ENCODE measurements around the gene PEF1.

PEF1 gene

DNA sequence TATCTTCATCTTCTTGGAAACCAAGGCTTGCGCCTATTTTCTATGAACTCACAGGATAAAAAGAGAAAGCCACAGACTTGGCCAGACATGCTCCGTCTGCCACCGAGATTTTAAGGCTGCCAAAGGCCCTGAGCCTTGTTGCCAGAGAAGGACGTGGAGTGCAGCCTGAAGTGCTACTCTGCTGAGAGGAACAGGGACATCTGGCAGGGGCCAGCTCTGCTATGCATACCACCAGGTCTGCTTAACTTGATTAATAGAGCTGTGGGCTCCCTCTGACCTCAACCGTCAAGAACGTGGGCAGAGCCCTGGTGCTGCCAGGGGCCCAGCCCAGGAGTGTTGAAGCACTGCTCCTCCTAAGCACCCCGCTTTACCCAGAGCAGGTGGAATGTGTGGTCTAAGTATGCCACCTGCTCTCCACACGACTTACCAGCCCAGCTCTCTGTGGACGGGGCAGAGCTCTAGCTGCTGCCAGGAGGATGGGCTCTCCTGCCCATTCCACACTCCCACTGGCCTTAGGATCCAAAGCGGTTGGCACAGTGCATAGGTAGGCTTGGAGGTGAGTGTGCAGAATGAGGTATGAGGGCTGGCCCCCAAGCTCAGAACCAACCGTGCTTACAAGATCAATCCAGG lies 16.6 kb downstream of the PEF1 start:
- peak; percentile 44 for DNase-seq (ENCODE audit: low read depth)

DNA sequence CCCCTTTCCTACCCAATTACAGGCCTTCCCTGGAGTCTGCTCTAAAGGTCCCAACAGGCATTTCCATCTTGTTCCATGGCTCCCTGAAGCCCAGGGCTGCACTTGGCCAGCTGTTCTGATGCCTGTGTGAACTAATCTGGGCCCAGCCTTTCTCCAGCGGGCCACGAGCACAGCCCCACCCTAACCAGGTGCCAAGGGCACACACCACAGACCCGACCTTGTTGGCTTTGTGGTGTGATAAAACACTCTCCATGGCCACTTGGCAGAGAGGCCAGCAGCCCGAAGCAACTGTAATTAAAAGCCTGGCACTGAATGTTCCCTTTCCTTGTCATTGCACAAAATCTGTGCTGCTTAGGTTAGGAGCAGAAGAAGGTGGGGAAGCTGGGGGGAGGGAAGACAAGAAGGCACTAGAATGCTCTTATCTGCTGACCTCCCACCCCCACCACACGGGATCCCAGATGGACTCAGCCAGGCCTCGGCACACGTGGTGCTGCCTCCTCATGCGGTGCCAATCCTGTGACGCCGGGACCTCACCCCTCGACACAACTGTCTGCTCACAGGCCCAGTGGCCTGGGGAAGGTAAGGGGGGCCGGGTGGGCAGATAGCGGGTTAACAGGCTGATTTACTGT lies 17.3 kb downstream of the PEF1 start:
- peak; percentile 48 for DNase-seq (ENCODE audit: low read depth)

- no peak for DNase-seq (ENCODE audit: low read depth)
Observed at GRCh38 chr1:31626223-31627207, 18.2 kb downstream of the PEF1 start.

DNA sequence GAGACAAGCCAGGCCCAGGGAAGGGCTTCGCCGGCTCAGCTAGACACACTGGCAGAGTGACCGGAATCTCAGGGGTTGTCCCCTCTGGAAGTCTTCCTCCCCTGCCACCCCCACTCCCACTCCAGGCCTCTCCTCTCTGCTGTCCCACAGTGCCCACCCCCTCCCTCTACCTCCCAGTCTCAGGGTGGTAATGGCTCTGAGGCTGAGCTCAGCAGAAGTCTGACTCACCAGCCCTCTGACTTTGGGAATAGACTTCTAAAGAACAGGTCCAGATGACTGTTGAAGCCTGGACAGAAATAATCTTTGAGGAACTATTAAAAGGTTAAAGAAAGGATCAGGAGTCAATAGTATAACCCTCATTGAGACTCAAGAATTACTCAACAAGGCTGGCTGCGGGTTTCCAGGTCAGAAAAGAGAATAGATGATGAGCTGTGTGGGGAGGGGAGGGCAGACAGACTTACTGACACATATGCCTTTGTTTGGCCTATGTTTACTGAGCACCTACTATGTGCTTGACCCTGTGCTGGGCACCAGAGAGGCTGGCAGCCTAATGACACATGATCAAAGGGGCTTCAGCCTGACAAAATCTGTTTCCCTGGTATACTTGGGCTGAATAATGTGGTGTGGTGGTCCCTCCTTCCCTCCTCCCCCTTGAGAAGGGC lies 19.0 kb downstream of the PEF1 start:
- DNase-seq (ENCODE audit: low read depth), result peak; percentile 52

GRCh38 chr1:31624731-31625514 lies 19.8 kb downstream of the PEF1 start:
- no peak for DNase-seq (ENCODE audit: low read depth)

- no peak for DNase-seq (ENCODE audit: low read depth)
Observed at GRCh38 chr1:31624309-31624708, 20.4 kb downstream of the PEF1 start.

DNA sequence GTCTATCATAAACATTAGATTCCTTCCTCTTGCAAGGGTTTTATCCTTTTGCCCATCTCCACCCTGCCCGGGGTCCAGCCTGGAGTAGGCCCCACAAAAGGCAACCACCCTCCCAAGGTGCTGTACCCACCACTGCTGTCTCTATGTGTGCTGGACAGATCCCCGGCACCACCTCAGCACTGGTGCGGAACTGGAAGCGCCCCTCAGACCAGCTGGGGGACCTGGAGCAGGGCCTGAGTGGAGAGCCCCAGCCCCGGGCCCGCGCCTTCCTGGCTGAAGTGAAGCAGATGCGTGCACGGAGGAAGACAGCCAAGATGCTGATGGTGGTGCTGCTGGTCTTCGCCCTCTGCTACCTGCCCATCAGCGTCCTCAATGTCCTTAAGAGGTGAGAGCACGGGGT lies 21.3 kb downstream of the PEF1 start:
- DNase-seq (ENCODE audit: low read depth), result no peak

DNA sequence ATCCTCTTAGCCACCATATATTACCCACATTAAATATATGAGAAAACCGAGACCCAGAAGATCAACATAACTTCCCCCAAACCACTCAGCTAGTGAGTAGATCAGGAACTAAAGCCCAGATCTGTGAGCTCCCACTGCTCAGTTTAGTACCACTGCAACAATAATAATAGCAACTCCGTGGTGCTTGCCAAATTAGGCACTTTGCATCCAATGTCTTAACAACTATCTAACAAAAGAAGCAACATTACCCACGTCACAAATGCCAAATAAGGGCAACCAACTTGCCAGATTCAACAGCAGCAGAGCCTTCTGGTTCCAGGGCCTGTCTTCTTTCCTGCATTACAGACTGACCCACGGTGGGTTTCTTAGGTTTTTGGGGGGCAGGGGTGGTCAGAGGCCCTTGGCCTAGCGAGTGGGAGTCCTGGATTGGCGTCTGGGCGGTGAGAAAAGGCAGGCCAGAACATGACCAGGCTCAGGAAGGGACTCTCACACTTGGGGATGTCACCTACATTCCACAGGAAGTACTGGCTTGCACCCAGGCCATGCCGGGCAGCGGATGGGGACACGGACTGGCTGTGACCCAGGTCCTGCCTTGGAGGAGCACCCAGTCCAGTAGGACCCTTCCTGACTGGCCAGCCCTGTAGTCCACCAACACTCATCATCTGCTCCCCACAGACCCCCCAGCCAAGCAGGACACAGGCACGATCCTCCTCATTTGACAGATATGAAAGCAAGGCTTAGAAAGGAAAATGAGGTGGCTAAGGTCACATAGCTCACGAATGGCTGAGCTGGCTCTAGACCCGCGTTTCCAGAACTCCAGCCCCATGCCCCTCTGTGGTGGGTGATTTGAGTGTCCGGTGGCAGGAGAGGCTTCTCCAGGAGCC lies 22.6 kb downstream of the PEF1 start:
- DNase-seq (ENCODE audit: low read depth), result no peak

DNA sequence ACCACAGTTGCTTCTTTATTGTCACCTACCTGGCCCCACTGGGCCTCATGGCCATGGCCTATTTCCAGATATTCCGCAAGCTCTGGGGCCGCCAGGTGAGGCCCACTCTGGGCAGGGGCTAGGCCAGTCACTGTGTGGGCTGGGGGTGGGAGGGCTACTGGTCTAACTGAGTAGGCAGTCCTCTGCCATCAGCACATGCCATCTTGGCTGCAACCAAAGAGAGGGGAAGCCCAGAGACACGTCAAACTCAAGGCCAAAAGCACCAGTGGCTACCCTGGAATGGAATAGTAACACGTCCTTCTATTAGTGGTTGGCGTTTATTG lies 23.2 kb downstream of the PEF1 start:
- DNase-seq (ENCODE audit: low read depth), result no peak

DNA sequence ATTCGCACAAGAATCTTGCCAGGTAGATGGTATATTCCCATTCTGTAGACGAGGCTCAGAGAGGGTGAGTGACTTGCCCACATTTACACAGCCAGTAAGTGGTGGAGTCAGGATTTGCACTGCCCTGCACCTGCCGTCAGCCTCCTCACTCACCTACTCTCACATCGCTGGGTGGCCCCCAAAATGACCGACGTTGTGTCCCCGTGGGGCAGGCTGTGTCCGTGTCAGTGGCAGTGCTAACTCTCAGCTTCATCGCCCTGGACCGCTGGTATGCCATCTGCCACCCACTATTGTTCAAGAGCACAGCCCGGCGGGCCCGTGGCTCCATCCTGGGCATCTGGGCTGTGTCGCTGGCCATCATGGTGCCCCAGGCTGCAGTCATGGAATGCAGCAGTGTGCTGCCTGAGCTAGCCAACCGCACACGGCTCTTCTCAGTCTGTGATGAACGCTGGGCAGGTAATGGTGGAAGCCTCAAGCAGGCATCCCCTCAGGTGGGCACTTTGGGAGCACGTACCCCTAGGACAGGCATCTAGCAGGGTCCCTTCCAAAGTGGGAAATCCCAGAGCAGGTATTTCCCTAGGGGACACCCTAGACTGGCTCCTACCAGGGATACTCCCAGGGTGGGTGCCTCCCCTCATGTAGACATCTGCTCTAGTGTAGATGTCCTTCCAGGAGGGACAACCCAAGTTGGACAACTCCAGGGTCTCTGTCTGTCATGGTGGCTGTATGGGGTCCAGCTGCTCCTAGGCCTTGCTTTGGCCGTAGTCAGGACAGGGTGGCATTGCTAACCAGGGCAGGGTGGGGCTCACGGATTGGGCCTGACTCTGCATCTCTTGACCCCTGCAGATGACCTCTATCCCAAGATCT lies 23.8 kb downstream of the PEF1 start:
- DNase-seq (ENCODE audit: low read depth), result no peak

- no peak for DNase-seq (ENCODE audit: low read depth)
Observed at GRCh38 chr1:31618916-31619846, 25.5 kb downstream of the PEF1 start.

- no peak for DNase-seq (ENCODE audit: low read depth)
Observed at GRCh38 chr1:31617916-31618746, 26.5 kb downstream of the PEF1 start.

GRCh38 chr1:31617218-31617915 lies 27.3 kb downstream of the PEF1 start, which contains the start of gene HCRTR1:
Gene HCRTR1 (plus strand): TSS chr1:31617689. CDS start chr1:31619193, 1,504 bp downstream.
- DNase-seq (ENCODE audit: low read depth), result no peak

DNA sequence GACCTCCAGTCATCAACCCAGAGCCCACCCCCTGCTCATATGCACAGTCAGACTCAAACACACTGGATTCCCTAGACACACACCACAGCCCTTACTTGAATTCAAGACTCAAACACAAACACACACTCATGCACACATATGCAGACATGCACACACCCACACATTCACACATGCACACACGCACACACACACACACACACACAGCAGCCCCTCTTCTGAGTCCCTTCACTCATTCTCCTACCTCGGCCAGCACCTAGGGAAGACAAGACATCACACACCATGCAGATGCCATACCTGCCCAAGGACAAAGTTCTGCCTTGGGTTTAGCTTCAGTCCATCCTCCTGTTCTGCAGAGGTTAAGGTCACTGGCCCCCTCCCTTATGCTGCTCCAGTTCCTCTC lies 28.7 kb downstream of the PEF1 start:
- no peak for DNase-seq (ENCODE audit: low read depth)

DNA sequence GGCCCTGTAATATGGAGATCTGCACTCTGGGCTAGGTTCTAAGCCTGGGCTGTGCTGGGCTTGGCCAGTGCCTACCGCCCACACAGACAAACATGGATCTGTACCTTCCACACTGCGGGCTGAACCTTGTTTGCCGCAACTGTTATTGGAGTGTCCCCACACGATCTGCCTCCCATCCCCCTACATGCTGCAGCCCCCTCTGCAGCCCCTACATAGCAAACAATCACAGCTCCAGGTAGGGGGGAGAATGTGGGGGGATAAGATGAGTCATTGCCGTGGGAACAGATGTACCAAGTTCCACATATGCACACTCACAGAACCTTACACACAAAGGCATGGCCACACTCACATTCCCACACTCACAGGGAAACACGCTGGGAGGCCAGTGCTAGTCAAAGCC lies 29.3 kb downstream of the PEF1 start:
- peak; percentile 18 for DNase-seq (ENCODE audit: low read depth)

GRCh38 chr1:31614414-31615005 lies 30.2 kb downstream of the PEF1 start:
- DNase-seq (ENCODE audit: low read depth), result no peak
